CD14-positive monocyte (primary cell): ENCODE data around the gene MRPS24. TPM values are rescaled to one million over a fixed set of nuclear protein-coding genes. Genes with fewer than 3 reads are reported as not detected.
A peak's percentile ranks its signal among the peaks of the same experiment; 100 is the strongest.

Source experiments
- DNase-seq, 3 donors: peaks; one replicate each; pipeline ENCODE4 v3.0.0-alpha.2; 2011 to 2022
- H2AFZ ChIP-seq: 2 replicates; pipeline ENCODE4 v1.6.0; 2012; ENCODE audit warnings: mild to moderate bottlenecking, low read depth, low read length, inconsistent platforms; ENCODE audit not compliant: insufficient read depth, poor library complexity, severe bottlenecking
- H3K27ac ChIP-seq, 2 donors: 1 replicate in 1 of 2; 2 replicates in 1 of 2; pipeline ENCODE4 v1.5.1; 2012 to 2013; ENCODE audit warnings: low read length in 2 of 2, control low read depth in 1 of 2, inconsistent platforms in 1 of 2, low read depth in 1 of 2, mild to moderate bottlenecking in 1 of 2
- H3K27me3 ChIP-seq, 2 donors: one replicate each; pipeline versions ENCODE4 v1.6.0 to v1.6.1; 2011 to 2013; ENCODE audit warnings: low read length in 2 of 2; ENCODE audit not compliant: control insufficient read depth in 2 of 2, insufficient read depth in 2 of 2
- H3K36me3 ChIP-seq, 2 donors: replicated peaks in 1 of 2; 1 replicate in 1 of 2; 2 replicates in 1 of 2; pipeline versions ENCODE4 v1.5.1 to v1.6.1; 2012 to 2013; ENCODE audit warnings: low read length in 2 of 2, control low read depth in 1 of 2, inconsistent platforms in 1 of 2, mild to moderate bottlenecking in 1 of 2; ENCODE audit not compliant: insufficient read depth in 2 of 2, control insufficient read depth in 1 of 2
- H3K4me1 ChIP-seq, 2 donors: 1 replicate in 1 of 2; 2 replicates in 1 of 2; pipeline versions ENCODE4 v1.5.1 to v1.6.1; 2012 to 2013; ENCODE audit warnings: low read length in 2 of 2, control low read depth in 1 of 2, inconsistent platforms in 1 of 2, mild to moderate bottlenecking in 1 of 2, moderate library complexity in 1 of 2; ENCODE audit not compliant: insufficient read depth in 2 of 2, control insufficient read depth in 1 of 2
- H3K4me2 ChIP-seq: replicated peaks from 2 replicates; pipeline ENCODE3; 2012; ENCODE audit warnings: low read length, moderate library complexity, mild to moderate bottlenecking; ENCODE audit not compliant: poor library complexity, severe bottlenecking; ENCODE audit errors: extremely low read depth
- H3K4me3 ChIP-seq, 3 experiments: fragments of 200-600 bp in 1 of 3; sonication (generic) in 1 of 3; replicated peaks in 1 of 3; 1 replicate in 2 of 3; 2 replicates in 1 of 3; pipeline ENCODE4 v1.5.1; 2011 to 2013; ENCODE audit warnings: low read length in 3 of 3, mild to moderate bottlenecking in 3 of 3, control low read depth in 2 of 3, low read depth in 2 of 3, inconsistent platforms in 1 of 3, moderate library complexity in 1 of 3
- H3K79me2 ChIP-seq: 2 replicates; pipeline ENCODE4 v1.6.0; 2012; ENCODE audit warnings: mild to moderate bottlenecking, control low read depth, inconsistent platforms, low read length, moderate library complexity; ENCODE audit not compliant: insufficient read depth
- H3K9ac ChIP-seq: 2 replicates; pipeline ENCODE4 v1.6.0; 2017; ENCODE audit warnings: low read length, mild to moderate bottlenecking; ENCODE audit not compliant: insufficient read depth, poor library complexity, severe bottlenecking
- H3K9me3 ChIP-seq, 2 donors: replicated peaks in 1 of 2; 1 replicate in 1 of 2; 2 replicates in 1 of 2; pipeline versions ENCODE4 v1.5.1 to v1.6.1; 2012 to 2013; ENCODE audit warnings: low read length in 2 of 2, control low read depth in 1 of 2; ENCODE audit not compliant: control insufficient read depth in 1 of 2, insufficient read depth in 1 of 2
- H4K20me1 ChIP-seq: 2 replicates; pipeline ENCODE4 v1.6.0; 2012; ENCODE audit warnings: mild to moderate bottlenecking, low read length, control low read depth, moderate library complexity; ENCODE audit not compliant: insufficient read depth
- H3K27ac Mint-ChIP-seq, 7 donors: one replicate each; pipeline ENCODE4 v1.8.0; 2020; ENCODE audit warnings: mild to moderate bottlenecking in 7 of 7, mixed read lengths in 7 of 7, moderate library complexity in 6 of 7, inconsistent platforms in 2 of 7
- H3K27me3 Mint-ChIP-seq, 3 donors: one replicate each; pipeline ENCODE4 v1.8.0; 2021 to 2022; ENCODE audit warnings: low read depth in 3 of 3, mild to moderate bottlenecking in 3 of 3, mixed read lengths in 3 of 3, moderate library complexity in 3 of 3, inconsistent platforms in 1 of 3
- H3K36me3 Mint-ChIP-seq, 2 donors: one replicate each; pipeline ENCODE4 v1.8.0; 2020; ENCODE audit warnings: mixed read lengths in 2 of 2, inconsistent platforms in 1 of 2, mild to moderate bottlenecking in 1 of 2
- H3K4me1 Mint-ChIP-seq: one replicate; pipeline ENCODE4 v1.8.0; 2020; ENCODE audit warnings: mild to moderate bottlenecking, mixed read lengths
- H3K4me3 Mint-ChIP-seq, 2 donors: one replicate each; pipeline ENCODE4 v1.8.0; 2020; ENCODE audit warnings: mild to moderate bottlenecking in 2 of 2, mixed read lengths in 2 of 2, moderate library complexity in 1 of 2
- H3K9me3 Mint-ChIP-seq, 7 donors: one replicate each; pipeline ENCODE4 v1.8.0; 2020 to 2022; ENCODE audit warnings: mixed read lengths in 7 of 7, mild to moderate bottlenecking in 6 of 7, moderate library complexity in 6 of 7, inconsistent platforms in 2 of 7
- CTCF ChIP-seq: fragments of 200-600 bp; IDR thresholded peaks from one replicate; pipeline ENCODE4 v1.8.0; 2022; ENCODE audit warnings: antibody characterized with exemption, mild to moderate bottlenecking
- WGBS: methylation state at CpG from one replicate; pipeline ENCODE4 v1.1.5; 2013; ENCODE audit warnings: missing lambda C conversion rate; ENCODE audit not compliant: insufficient coverage; 5-methylcytosine and 5-hydroxymethylcytosine counted together
- intact Hi-C, 2 donors: fragments of 100-400 bp; cut with micrococcal nuclease; formaldehyde crosslinking; loops; one replicate each; pipeline versions ENCODE4 v1.15.0 to v1.15.1; 2023
- polyA plus RNA-seq, 3 donors: library from polyadenylated mRNA; depleted of rRNA in 1 of 3; unstranded in 2 of 3; stranded (reverse) in 1 of 3; fragments of 300-500 nt in 2 of 3; fragments of >200 nt in 1 of 3; fragmentation: Illumina TruSeq in 2 of 3; gene quantifications; 1 replicate in 2 of 3; 2 replicates in 1 of 3; pipeline ENCODE4 v1.2.3, GENCODE V29; 2012 to 2021

Gene MRPS24
- polyA plus RNA-seq, 3 donors = 79.2 to 112 (median 112) TPM

GRCh38 chr7:43905956-43906330 lies 36.6 kb upstream of the MRPS24 start:
- Histone ChIP-seq H3K9me3 (no peaks in the 10 kb centered on the region), H3K27me3 (no peaks in the 10 kb centered on the region), H3K4me2 (peak overlapping the region; percentile 85), H2AFZ (peak overlapping the region; percentile 72), H4K20me1 (peaks cover 7% of the 10 kb centered on the region), H3K9ac (peak overlapping the region; percentile 70), H3K79me2 (peaks cover 28% of the 10 kb centered on the region), H3K4me1 (peaks cover 9 to 15% of the 10 kb centered on the region in 2 donors), H3K4me3 (peak overlapping the region; percentile 36 to 78 (median 69)), H3K27ac (peak overlapping the region in 1 of 2 donors; percentile 59), H3K36me3 (no peaks in the 10 kb centered on the region)
- DNase-seq = peak in 2 of 3 donors; percentile 7 to 21
- intact Hi-C loops = no loop called here
- H3K27ac Mint-ChIP-seq = peak overlapping the region in 6 of 7 donors; percentile 80 to 92 (median 89)
- no peak for TF ChIP-seq CTCF
- H3K27me3 Mint-ChIP-seq = peaks cover 0 to 2% (median 0%) of the 10 kb centered on the region in 3 donors
- H3K9me3 Mint-ChIP-seq = peaks cover 0 to 1% (median 0%) of the 10 kb centered on the region in 7 donors
- H3K36me3 Mint-ChIP-seq = peaks cover 7 to 14% of the 10 kb centered on the region in 2 donors
- peak overlapping the region; percentile 97 to 98 for H3K4me3 Mint-ChIP-seq
- WGBS = under 1% methylated on average over 41 of the region's 43 CpGs
- H3K4me1 Mint-ChIP-seq = peaks cover 23% of the 10 kb centered on the region

GRCh38 chr7:43905209-43905946 lies 36.1 kb upstream of the MRPS24 start:
- H3K9ac ChIP-seq = peak overlapping the region; percentile 70
- TF ChIP-seq CTCF = no peak
- peak overlapping the region; percentile 85 for H3K4me2 ChIP-seq
- peak overlapping the region in 1 of 2 donors; percentile 59 for H3K27ac ChIP-seq
- H3K4me3 Mint-ChIP-seq = peak overlapping the region; percentile 97 to 98
- peaks cover 23% of the 10 kb centered on the region for H3K4me1 Mint-ChIP-seq
- H3K9me3 Mint-ChIP-seq = peaks cover 0 to 1% (median 0%) of the 10 kb centered on the region in 7 donors
- peak overlapping the region; percentile 36 to 78 (median 69) for H3K4me3 ChIP-seq
- H3K27ac Mint-ChIP-seq = peak overlapping the region in 4 of 7 donors; percentile 80 to 92 (median 89)
- peaks cover 7% of the 10 kb centered on the region for H4K20me1 ChIP-seq
- intact Hi-C loops = no loop called here
- H3K9me3 ChIP-seq = no peaks in the 10 kb centered on the region
- DNase-seq = no peak
- H3K27me3 ChIP-seq = no peaks in the 10 kb centered on the region
- peaks cover 7 to 14% of the 10 kb centered on the region in 2 donors for H3K36me3 Mint-ChIP-seq
- H3K36me3 ChIP-seq = no peaks in the 10 kb centered on the region
- WGBS = 78% methylated on average over 3 of the region's 8 CpGs
- peaks cover 28% of the 10 kb centered on the region for H3K79me2 ChIP-seq
- H2AFZ ChIP-seq = peak overlapping the region; percentile 72
- peaks cover 9 to 15% of the 10 kb centered on the region in 2 donors for H3K4me1 ChIP-seq
- peaks cover 0 to 2% (median 0%) of the 10 kb centered on the region in 3 donors for H3K27me3 Mint-ChIP-seq
